Left renal pelvis (tissue), 4 donors: ENCODE data around the gene AKAP12. TPM values are rescaled to one million over a fixed set of nuclear protein-coding genes. Genes with fewer than 3 reads are reported as not detected.
"Not testable (repeated sequence)": the region's sequence is repeated elsewhere in the genome, so short reads cannot be mapped to it uniquely, and the experiment has no call there.

Experiments
- DNase-seq, 4 donors: peaks; one replicate each; pipeline ENCODE4 v3.0.0-alpha.2; 2013; ENCODE audit warnings: low read depth in 4 of 4, low spot score in 3 of 4
- polyA plus RNA-seq, 4 donors: library from polyadenylated mRNA; unstranded; fragments of 120-200 nt; gene quantifications; one replicate each; pipeline ENCODE4 v1.2.1, GENCODE V29; 2013; ENCODE audit not compliant: insufficient read length in 4 of 4

The AKAP12 gene
- polyA plus RNA-seq, 4 donors, result 117 to 259 (median 195) TPM

DNA sequence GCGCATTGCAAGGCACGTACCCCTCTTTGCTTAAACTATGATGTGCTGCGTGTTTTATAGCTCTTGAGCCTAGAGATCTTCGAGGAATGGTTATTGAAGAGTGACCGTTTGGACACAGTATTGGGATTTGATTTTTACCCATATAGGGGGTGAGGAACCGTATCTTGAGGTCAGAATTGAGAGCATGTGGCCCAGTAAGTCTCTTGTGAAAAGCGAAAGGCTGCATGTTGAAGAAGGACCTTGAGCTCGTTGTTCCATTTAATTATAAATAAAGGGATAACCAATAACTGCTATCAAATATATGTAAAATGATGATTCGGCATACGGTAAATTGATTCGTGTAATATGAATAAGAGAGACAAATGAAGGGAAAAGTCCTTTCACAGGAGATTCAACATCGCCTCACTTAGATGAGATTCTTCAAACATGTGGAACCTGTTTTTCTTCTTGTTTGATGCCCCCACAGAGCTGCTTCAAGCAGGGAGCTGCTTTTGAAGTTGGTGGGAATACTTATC, 66.6 kb downstream of the AKAP12 start:
- no peak for DNase-seq

DNA sequence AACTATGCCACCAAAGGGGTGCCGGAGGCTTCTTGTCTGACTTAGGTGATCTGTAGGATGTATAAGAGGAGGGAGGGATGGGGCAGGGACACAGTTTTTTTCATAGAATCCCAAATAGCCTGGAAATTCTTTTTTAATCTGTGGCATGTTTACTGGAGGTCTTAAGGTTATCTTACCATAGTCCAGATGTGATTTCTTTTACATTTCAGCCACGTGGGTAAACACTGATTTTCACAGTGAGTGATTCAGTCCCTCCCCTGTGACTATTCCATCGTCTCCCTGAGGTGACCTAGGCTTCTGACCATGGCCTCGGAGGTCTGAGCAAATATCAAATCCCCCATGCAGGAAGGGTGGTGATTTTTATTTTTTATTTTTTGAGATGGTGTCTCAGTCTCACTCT, 67.7 kb downstream of the AKAP12 start:
- no peak for DNase-seq

DNA sequence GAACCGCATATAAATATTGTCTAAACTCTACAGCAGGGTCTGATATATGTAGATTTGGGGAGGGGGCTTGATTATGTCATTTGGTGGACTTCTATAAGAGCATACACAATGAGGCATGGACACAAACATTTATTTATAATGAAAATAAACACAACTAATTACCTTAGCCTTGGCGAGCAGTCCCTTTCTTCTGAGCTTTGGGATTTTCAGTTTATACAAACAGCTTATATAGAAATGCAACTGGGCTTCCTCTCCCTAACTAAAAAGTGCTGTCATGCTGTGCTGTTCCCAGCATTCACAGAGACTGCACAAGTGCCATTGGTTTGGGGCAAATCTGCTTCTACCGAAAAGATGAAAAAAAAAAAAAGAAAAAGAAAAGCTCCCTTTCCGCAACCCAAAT, 69.9 kb downstream of the AKAP12 start:
- DNase-seq, result no peak

DNA sequence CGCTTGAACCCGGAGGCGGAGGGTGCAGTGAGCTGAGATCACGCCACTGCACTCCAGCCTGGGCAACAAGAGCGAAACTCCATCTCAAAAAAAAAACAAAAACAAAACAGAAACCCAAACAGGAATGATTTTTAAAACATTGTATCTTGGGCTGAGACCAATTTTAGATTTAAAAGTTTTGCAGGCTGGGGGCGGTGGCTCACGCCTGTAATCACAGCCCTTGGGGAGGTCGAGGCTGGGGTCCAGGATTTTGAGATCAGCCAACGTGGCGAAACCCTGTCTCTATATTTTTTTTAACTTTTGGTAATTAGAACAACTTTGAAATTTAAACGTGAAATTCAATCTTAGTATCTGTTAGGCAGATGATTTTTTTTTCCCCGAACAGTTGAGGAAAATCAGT, 70.5 kb downstream of the AKAP12 start:
- DNase-seq, result no peak

DNA sequence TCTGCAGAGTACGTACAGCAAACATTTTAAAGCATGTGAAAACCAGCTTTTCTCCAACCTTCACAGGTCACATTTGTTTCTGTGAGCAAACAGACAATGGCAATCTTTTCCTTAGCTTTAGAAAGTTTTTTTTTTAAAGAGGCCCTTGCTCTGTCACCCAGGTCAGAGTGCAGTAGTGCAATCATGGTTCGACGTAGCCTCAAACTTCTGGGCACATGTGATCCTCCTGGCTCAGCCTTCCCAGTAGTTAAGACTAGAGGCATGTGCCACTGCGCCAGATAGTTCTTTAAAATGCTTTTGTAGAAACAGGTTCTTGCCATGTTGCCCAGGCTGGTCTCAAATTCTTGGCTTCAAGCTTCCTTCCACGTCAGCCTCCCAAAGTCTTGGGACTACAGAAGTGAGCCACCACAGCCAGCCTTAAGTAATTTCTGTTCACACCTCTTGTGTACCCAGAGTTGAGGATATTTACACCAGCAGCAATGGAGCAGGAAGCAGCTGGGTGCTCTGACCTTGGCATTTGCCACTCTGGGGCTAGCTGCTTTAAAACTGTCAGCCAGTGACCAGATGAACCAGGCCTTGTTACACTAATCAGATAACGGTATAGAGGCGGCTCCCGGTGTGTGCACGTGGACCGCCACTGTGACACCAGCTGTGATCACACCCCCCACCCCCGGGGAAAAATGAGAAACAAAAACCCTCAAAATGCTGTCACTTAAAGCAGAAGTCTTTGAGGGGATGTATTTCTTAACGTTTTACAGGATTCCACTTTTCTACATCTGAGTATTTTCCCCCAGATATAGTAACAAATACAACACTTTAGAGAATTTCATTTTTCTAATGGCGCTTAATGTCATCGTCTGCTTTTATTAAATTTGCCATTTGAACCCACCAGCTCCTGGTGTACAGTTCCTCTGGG, 71.3 kb downstream of the AKAP12 start:
- DNase-seq, result no peak

DNA sequence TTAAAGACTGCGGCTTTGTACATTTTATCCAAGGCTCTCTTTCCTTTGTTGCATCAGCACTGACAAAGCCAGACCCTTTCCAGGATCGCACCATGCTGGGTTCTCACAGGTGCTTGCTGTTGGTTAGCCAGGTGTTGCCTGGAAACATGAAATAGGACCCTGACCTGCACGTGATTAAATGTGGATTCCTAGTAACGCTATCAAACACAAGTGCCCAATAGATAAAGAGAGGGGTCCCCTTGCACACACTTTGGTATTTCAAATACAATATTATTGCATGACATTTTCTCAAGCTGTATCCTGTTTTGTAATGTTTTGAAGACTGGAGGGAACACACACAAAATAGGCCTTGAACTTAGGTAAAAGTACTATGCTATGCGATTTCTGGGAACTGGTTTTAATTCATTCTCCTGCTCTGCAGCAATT, 73.3 kb downstream of the AKAP12 start:
- DNase-seq, result no peak

DNA sequence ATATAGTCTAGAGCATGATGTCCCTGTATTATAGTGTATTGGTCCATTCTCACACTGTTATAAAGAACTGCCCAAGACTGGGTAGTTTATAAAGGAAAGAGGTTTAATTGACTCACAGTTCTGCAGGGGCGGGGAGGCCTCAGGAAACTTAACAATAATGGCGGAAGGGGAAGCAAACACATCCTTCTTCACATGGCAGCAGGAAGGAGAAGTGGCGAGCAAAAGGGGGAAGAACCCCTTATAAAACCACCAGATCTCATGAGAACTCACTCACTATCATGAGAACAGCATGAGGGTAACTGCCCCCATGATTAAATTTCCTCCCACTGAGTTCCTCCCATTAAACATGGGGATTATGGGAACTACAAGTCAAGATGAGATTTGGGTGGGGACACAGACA, 75.9 kb downstream of the AKAP12 start:
- not testable (repeated sequence) for DNase-seq

DNA sequence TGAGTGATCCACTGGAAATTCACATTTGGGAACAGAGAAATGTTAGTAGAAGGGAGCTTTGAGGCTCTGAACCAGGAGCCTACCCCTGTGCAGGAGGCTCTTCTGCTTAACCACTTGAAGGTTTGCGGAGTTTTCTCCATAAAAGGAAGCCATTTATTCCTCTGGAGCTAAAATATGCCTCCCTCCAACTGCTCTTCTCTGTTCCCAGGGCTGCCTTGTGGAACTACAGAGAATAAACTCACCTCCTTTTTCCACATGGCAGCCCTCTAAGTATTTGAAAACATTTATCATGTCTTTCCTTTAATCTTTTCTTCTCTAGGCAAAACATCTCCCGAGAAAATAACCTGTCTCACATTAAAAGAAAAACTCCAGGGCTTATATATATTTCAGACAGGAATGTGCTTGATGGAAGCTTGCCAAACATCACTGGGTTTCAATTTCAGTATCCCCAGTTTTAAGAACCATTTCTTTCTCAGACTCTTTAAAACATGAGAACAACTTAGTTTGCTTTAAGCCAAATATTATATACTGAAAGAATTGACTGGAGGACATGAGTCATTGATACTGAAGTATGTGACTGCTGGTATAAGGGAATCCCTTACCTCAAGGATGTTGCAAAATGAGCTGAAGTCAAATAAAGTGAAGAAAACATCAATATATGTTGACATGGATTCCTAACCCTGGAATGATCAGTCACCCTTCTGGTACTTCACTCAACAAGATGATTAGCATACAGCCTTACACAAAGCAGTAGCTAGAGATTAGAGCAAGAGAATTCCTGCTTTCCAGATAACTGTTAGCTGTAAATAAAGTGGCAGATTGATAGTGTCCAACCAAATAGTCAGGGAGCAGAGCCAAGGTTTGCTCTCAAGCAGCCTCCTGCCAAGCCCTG, 77.6 kb downstream of the AKAP12 start:
- DNase-seq, result no peak

DNA sequence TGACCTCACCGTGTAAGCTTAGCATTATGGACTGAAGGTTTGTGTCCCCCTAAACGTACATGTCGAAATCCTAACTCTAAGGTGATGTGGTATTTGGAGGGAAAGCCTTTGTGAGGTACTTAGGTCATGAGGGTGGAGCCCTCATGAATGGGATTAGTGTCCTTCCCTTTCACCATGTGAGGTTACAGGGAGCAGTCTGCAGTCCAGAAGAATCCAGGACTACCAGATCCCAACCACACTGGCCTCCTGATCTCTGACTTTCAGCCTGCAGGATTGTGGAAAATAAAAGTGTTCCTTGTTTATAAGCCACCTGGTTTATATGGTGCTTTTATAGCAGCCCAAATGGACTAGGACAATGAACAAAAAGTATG, 78.2 kb downstream of the AKAP12 start:
- DNase-seq, result no peak

DNA sequence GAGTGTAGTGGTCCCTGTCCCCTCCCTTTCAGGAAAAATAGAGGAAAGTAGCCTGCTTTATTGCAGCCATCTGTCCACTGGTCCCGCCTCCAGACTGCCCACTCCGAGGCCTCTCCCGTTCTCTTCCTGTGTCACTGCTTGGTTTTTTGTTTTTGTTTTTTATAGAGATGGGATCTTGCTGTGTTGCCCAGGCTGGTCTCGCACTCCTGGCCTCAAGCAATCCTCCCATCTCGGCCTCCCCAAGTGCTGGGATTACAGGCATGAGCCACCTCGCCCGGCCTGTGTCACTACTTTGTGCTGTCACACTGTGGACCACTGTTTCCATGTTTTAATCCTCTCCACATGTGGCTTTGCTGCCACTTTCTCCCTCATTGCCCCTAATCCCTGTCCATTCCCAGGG, 80.4 kb downstream of the AKAP12 start:
- no peak for DNase-seq

DNA sequence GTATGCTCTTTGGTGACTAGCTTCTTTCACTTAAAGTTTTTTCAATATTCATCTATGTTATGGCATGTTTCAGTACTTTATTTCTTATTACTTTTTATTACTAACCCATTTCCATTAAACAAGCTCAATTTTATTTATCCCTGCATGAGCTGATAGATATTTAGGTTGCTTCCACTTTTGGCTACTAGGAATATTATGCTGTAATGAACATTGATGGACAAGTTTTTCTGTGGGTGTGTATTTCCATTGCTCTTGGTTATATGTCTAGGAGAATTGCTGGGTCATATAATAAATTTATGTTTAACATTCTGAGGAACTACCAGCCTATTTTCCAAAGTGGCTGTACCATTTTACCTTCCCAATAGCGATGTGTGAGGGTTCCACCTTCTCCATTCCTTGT, 81.7 kb downstream of the AKAP12 start:
- no peak for DNase-seq

DNA sequence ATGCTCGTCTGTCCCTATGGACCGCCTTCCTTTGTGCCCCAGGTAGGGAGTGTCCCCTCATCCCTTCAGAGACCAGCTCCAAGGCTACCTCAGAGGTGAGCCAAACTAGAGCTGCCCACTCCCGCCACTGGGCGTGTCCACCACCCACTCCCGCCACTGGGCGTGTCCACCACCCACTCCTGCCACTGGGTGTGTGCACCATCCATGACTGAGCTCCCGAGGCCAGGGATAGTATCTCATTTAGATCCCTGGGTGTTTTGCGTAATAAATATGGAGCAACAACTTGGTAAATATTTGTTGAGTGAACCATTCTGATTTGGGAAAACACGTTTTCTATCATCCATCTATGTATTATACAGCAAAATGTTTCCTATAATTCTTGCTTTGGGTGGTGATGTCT, 82.8 kb downstream of the AKAP12 start:
- no peak for DNase-seq

DNA sequence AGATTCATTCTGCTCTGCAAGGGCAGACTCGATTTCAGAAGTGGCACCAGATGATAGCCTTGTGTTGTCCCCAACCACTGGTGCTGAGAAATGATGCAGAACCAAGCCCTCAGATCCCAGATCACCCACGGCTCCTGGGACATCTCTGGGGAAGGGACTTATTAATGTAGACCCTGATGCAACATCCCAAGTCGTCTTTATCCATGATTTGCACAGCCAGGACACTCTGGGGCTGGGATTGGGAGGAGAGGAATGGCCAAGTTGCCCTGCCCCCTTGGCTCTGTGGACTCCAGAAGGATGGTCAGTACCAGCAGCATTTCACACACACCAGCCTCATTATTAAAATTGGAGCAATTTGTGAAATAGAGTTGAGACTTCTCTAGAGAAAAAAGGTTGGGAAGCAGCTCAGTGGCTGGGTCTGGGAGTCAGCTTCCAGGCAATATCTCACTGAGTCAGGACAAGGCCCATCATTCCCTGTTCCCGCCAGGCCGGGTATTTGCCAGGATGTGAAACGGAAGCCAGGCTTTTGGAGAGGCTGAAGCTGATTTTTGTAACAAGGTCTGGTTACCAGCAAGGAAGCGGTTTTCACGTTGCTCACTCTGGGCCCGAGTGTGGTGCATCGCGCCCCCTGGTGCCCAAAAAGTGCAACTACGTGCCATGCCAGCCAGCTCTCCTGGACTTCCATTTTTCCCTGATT, 84.2 kb downstream of the AKAP12 start:
- DNase-seq, result peak in 3 of 4 donors; percentile 68 to 73 (median 72)

DNA sequence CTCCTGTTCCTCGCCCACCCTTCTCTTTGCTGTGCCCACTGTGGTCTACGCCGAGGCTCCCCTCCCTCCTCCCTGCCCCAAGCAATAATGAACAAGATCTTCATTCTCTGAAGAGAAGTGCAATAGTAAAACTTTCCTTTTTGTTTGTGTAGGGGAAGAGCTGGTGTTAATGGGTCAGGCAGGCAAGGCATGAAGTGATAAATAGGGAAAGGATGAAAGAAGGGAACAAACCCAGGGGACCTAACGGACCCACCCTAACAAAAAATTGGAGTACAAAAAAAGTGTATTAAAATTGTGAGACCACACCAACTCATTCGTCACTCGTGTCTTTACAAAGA, 84.7 kb downstream of the AKAP12 start:
- no peak for DNase-seq

DNA sequence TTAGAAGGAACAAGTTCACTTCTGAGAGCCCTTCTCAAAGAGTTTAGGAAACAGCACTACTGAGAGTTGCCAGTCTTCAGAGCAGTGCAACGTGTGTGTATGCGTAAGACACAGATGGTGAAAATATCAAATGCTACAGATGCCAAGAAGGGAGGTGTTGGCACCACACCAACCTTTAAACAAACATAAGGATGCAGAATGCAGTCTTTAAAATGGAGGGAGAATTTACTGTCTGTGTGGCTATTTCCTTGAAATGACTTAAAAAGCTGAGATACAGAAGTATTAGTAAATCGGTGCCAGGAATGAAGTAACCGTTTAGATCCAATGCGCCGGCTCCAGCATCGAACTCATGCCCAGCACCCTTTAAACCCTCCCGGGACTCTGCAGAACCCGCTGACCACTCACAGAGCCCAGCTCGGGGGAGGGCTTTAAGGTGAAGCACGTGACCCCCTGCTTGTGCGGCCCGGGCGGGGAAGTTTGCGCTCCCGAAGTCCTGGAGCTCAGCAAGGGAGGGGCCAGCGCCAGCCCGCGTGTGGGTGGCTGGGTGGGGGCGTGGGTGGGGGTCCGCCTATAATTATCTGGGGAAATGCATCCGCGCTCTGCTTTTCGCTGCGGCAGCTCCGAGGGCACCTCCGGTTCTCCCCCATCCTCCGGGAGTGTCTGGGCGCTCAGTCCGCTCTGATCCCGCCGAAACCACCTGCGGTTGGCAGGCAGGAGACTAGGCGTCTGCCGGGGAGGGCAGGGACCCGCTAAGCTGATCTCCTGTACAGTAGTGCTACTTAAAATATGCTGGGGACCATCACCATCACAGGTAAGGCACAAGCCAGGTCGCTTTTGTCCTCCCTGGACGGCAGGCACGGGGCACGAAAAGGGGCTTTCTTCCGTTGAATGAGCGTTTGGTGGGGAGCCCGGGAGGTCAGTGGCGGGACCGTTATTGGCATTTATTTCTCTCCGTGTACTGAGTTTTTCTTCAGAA, 85.6 kb downstream of the AKAP12 start:
- DNase-seq, result no peak

DNA sequence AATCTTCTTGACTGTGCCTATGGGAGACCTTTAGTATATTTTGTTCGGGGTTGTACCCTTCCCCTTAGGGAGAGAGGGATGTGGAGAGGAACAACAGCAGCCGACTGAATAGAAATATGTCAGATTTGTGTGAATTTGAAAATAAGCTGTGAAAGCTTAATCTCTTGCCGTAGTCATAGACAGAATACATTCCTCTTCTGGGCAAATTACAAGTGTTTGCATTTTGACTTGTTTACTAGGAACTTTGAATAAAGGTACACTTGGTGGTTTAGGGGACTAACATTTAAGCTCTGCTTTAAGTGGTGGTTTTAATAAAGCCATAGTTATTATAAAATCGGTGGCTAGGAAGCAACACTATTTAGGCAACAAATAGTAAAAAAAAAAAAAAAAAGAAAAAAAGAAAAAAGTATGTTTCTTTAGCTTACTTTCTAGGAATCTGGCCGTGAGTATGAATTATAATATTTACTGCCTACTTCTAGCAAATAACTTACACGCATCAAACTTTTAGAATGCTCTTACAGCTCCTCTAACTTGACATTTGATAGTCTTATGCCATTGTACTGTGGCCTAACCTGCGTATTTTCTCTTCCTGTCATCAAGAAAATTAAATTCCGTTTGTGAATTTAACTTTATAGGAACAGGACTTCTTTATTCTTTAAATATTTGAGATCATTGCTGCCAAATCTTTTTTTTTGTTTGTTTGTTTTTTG, 86.5 kb downstream of the AKAP12 start:
- DNase-seq, result no peak

DNA sequence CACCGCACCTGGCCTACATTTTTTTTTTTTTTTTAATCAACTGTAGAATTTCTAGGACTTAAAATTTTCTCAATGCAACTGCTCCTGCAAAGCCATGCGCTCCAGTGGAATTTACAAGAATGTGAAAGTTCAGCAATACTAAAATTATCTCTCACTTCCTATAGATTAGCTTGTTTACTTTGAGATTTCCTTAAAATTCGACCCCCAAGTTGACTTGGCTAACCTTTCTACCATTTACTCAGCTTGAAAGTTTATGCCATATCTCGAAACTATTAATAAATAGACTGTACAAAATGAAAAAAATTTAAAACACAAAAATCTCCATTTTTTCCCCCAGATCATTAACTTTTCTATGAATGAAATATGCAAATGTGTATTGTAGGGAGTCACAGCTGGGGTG, 87.3 kb downstream of the AKAP12 start:
- DNase-seq, result no peak

DNA sequence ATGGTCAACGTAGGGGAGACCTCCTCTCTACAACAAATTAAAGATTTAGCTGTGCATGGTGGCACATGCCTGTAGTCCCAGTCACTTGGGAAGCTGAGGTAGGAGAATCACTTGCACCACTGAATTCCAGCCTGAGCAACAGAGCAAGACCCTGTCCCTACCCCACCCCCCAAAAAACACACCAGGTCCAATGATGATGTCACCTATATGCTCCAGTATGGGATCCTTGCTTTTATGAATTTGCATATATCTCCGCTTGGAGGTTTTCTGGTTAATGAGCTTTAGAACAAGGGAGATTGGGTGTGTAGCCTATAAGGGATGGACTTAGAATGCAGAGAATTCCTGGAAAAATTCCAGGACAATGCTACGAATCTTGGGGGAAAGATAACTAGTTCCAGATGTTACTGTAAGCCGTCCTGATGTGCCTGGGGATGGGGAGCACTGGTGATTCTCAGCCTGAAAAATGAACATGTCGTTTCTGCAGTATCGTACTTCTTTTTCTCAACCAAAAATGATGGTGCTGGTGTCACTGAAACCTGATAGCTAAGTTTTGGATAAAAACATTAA, 90.4 kb downstream of the AKAP12 start:
- DNase-seq, result peak in 1 of 4 donors; percentile 43

DNA sequence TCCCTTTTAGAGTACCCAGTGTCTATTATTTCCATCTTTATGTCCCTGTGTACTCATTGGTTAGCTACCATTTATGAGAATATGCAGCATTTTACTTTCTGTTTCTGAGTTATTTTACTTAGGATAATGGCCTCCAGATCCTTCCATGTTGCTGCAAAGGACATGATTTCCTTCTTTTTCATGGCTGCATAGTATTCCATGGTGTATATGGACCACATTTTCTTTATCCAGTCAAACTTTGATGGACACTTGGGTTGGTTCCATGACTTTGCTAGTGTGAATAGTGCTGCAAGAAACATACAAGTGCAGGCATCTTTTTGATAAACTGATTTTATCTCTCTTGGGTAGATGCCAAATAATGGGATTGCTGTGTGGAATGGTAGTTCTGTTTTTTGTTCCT, 96.2 kb downstream of the AKAP12 start:
- no peak for DNase-seq
